NCI-H1105 treated with DMSO at 0.1 percent for 48 hours (cell line): ENCODE measurements around the gene ARNT2.

Experiments used
- DNase-seq: peaks from one replicate; lab custom pipeline; 2025; lab: John Stamatoyannopoulos, UW

The ARNT2 gene

DNA sequence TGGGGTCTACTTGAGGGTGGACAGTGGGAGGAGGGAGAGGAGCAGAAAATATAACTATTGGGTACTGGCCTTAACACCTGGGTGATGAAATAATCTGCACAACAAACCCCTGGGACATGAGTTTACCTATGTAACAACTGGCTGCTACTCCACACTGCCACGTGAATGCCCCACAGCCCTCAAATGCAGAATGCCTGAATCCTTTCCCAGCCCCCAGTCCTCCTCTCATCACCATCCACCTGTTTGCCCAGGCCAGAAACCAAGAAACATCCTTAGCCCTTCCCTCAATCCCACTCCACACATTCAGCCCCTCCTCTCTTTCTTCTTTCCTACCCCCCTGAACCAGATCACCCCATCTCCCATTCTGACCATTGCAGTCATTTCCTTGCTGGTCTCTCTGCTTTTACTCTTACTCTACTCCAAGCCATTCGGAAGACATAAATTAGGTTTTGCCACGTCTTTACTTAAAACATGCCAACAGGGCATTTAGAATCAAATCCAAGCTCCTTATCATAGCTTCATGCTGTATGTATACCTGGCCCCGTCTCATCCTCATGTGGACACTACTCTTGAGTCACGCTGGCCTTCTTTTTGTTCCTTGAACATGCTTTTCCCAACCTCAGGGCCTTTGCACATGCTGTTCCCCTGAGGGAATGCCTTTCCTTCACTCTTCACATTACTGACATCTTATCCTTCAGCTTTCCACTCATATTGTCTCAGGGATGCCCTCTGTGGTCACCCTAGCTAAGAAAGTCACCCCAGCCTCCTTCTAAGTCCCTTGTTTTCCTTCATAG lies 153.5 kb downstream of the ARNT2 start:
- no peak for DNase-seq

- DNase-seq = no peak
Measured at GRCh38 chr15:80558631-80559319, 154.6 kb downstream of the ARNT2 start.

DNA sequence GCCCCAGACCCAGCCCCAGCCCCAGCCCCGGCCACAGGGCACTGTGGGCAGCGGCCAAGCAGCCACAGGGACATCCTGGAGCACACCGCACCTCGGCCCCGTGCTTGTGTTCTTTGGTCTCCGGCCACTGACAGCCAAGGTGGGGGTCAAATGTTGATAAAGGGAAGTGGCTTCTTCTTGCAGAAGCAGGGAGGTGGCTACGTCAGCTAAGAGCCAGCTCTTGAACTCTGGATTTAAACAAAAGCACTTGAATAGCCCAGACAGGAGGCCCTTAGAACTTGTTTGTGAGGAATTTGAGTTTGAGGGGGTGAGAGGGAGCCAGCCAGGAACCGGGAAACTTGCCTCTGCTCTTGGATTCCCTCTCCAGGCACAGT lies 155.1 kb downstream of the ARNT2 start:
- no peak for DNase-seq

- no peak for DNase-seq
Measured at GRCh38 chr15:80559761-80560160, 155.6 kb downstream of the ARNT2 start.

GRCh38 chr15:80560601-80561400 lies 156.6 kb downstream of the ARNT2 start:
- no peak for DNase-seq

- no peak for DNase-seq
Measured at GRCh38 chr15:80561500-80561899, 157.3 kb downstream of the ARNT2 start.

DNA sequence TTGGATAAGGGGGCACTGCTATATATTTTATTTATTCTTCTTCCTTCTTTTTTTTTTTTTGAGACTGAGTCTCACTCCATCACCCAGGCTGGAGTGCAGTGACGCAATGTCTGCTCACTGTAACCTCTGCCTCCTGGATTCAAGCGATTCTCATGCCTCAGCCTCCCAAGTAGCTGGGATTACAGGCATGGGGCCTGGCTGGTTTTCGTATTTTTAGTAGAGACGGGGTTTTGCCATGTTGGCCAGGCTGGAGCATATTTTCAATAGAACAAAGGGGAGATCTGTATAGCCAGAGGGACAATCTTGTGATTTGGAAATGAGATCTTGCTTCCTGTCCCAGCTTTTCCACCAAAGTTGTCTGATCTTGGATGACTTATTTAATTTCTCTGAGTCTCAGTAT lies 157.9 kb downstream of the ARNT2 start:
- no peak for DNase-seq

DNA sequence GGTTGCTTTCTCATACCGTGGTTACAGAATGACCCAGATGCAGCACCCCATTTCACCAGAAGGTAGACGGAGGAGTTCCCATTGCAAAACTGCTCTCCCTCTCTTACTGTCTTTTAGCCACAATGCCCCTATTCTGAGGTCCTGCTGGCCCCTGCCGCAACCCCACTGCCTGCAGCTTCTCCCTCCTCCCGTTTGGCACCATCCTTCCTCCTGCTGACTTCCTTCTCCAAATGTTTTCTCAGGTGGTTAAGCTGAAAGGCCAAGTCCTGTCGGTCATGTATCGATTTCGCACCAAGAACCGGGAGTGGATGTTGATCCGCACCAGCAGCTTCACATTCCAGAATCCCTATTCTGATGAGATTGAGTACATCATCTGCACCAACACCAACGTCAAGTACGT lies 158.7 kb downstream of the ARNT2 start:
- DNase-seq = no peak

GRCh38 chr15:80563372-80563997 lies 159.3 kb downstream of the ARNT2 start:
- no peak for DNase-seq

DNA sequence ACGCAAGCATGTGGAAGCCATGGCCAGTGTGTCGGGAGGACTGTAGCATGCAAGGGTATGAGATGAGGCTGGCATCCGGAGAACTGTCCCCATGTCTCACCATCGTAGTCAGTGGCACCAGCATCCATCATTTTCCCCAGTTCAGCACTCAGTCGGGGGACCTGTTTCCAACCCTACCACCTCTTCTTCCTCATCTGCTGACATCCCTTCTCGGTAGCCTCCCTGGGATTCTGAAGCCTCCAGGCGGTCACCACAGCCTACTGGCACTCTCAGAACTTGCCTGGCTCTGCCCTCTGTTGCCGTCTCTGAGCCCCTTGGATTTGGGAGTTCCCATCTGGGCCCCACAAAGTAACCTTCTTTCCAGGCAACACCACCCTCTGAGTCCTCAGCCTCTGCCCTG lies 159.9 kb downstream of the ARNT2 start:
- DNase-seq = no peak

- DNase-seq = no peak
Measured at GRCh38 chr15:80565398-80565797, 161.2 kb downstream of the ARNT2 start.

- no peak for DNase-seq
Measured at GRCh38 chr15:80565988-80566387, 161.8 kb downstream of the ARNT2 start.

GRCh38 chr15:80567721-80568157 lies 163.6 kb downstream of the ARNT2 start:
- no peak for DNase-seq

DNA sequence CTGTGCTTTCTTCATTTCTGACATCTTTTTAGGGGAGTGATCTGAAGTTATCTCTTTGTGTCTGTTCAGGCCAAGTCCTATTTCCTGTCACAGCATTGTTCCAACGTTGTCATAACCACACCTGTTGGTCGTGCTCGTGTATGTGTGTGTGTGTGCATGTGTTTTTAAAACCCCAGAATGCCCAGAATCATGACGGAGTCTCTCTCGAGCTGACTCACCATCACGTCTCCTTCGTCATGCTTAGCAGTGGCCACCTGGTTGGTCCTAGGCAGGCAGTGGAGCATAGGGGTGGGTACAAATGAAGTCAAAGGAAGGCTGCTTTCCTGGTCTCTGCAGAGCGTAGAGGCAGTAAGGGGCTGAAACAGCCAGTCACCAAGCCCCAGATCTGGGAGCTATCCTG lies 164.1 kb downstream of the ARNT2 start:
- DNase-seq = no peak

DNA sequence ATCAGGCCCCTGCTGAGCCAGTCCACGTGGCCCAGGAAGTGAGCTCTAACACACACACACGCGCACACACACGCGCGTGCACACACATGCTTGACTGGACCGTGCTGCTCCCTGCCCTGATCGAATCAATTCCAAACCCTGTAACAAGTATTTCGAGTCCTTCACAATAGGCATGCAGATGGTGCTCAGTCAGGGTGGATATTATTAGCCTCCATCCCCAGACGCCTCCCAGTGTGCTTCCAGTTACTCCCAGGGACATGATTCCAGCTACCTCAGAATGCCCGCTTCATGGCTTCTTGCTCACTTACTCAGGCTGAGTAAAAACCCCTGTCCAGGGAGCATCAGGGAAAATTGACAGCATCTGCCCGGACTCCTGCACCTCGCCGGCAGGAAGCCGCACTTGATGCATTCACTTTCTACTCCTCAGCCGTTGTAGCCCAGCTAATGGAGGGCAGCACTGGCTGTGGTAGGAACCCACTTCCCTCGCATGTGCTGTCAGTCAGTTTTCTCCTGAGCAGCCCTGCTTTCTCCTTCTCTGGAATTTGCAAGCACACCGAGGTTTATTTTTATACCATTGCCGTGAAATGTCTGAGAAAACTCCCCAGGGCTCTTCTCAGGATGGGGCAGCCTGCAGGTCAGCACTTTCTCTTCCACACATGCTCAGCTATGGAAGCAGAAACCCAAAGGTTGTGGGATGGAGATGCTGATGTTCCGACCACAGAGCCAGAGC lies 164.9 kb downstream of the ARNT2 start:
- no peak for DNase-seq

DNA sequence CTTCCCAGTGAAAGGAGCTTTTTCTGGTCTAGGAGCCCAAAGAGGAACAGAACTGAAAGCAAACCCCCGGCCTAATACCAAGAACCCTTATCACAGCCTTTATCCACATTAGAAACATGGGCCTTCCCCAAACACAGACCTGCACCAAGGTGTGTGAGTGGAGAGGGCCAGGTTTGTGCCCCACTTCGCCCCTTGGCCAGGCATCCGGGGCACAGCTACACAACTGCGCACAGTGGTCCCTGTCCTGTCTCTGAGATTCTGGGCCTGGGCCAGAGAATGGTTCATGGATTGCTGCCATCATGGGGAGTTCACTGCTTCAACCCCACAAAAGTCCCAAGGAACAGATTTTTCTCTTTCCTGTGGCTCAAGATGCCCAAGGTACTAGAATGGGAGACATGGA lies 165.5 kb downstream of the ARNT2 start:
- no peak for DNase-seq

DNA sequence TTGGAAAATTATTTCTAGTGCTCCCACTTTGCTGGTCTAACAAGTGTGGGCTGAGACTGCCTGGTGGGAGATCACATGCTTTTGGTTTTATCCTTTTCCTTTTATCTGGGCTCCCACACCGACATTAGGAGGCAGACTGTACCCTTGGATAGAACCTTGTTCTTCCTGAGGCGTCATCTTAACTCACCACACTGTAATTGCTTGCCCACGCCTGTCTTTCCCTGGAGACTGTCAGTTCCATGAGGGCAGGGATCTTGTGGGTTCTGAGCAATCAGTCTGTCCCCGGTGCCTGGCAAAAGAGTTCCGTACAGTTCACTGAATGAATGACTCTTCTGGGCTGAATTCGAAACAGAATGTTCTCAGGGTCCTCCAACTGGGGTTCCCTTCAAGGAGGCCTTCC lies 166.4 kb downstream of the ARNT2 start:
- DNase-seq = no peak

DNA sequence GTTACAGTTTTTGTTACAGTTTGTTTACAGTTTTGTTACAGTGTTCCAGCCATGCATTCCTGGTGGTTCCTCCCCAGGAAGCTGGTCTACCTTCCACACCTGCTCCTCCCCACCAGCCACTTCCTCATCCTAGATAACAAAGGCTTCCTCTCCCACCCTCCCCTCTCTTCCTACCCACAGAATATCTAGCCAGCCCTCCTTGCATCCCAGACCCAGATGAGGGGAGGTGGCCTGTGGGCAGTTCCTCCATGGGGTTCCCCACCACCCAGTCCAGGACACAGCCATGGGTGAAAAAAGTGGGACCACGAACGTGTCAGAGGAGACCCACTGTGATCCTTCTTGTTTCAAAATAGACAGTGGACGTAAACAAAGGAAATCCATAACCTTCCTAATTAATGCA lies 168.2 kb downstream of the ARNT2 start:
- no peak for DNase-seq

DNA sequence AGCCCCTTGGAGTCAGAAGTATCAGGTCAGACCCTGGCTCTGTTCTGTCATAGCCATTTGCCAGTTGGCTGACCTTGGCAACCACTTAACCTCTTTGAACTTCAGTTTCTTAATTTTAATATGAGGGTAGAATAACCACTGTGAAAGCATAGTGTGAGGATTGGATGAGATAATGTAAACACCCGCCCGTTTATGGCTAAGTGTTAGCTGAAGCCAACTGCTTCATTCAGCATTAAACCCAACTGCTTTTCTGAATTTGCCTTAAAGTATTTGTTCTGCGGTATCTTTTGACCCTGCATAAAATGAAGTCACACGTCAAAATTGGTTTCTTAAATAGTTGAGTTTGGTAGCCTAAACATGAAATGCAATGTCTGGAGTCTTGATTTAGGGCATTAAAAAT lies 169.4 kb downstream of the ARNT2 start:
- DNase-seq = no peak

DNA sequence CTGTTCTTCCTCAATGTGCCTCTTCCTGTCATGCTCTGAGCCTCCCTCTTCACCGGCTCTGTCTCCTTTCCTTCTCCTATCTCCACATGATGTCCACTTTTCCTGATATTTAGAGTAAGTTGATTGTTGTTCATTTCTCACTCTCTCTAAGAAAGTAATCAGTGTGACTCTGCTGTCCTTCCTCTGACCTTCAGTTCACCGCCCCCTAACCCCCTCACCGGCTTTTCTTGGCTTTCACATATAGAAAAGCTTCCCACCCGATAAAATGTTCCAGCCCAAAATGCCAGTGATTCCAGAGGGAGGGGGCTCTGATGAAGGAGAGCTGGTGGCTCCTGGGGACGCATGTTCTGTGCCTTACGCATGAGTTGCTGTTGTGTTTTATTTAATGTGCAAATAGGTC lies 170.4 kb downstream of the ARNT2 start:
- DNase-seq = no peak

DNA sequence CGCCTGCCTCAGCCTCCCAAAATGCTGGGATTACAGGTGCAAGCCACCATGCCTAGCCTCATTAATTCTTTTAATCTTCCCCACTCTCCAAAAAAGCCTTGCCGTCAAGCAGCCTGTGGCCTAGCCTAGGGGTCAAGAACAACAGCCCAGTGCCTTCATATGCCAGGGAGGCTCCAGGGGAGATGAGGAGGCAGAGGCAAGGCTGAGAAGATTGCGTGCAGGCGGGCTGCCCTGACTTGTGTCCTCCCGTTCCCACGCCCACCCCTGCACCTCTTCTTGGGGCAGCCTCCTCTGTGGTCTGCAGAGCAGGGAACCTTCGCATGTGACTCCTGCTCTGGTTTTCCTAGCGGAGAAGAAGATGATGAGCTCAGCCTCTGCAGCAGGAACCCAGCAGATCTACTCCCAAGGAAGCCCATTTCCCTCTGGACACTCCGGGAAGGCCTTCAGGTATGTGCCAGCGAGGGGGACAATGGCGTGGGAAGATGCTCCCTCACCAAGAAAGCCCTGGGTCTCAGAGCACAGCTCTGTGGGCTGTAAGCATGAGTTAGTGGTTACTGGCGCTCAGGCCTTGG lies 172.4 kb downstream of the ARNT2 start:
- no peak for DNase-seq
